C1 segment of cervical spinal cord (tissue), 14 donors: ENCODE data around the gene KCTD1.
"Not testable (repeated sequence)": the region's sequence is repeated elsewhere in the genome, so short reads cannot be mapped to it uniquely, and the experiment has no call there.

Source experiments
- DNase-seq, 14 donors: peaks; one replicate each; lab custom pipeline; 2025; lab: John Stamatoyannopoulos, UW

Gene KCTD1

GRCh38 chr18:26458526-26459232 lies 89.7 kb downstream of the KCTD1 start:
- DNase-seq, result no peak

- no peak for DNase-seq
These were observed 90.6 kb downstream of the KCTD1 start for GRCh38 chr18:26457611-26458353.

GRCh38 chr18:26457195-26457594 lies 91.2 kb downstream of the KCTD1 start:
- DNase-seq, result no peak

GRCh38 chr18:26456070-26456491 lies 92.3 kb downstream of the KCTD1 start:
- DNase-seq, result no peak

- no peak for DNase-seq
These were observed 92.7 kb downstream of the KCTD1 start for GRCh38 chr18:26455639-26456038.

GRCh38 chr18:26454616-26455015 lies 93.7 kb downstream of the KCTD1 start:
- no peak for DNase-seq

- no peak for DNase-seq
These were observed 94.2 kb downstream of the KCTD1 start for GRCh38 chr18:26454192-26454591.

GRCh38 chr18:26453386-26453901 lies 94.9 kb downstream of the KCTD1 start:
- no peak for DNase-seq

GRCh38 chr18:26450989-26451682 lies 97.2 kb downstream of the KCTD1 start:
- no peak for DNase-seq

- DNase-seq, result no peak
These were observed 99.6 kb downstream of the KCTD1 start for GRCh38 chr18:26448714-26449159.

GRCh38 chr18:26443853-26444252 lies 104.5 kb downstream of the KCTD1 start:
- no peak for DNase-seq

- no peak for DNase-seq
These were observed 106.2 kb downstream of the KCTD1 start for GRCh38 chr18:26442126-26442525.

- DNase-seq, result no peak
These were observed 107.7 kb downstream of the KCTD1 start for GRCh38 chr18:26440644-26441043.

GRCh38 chr18:26439537-26439936 lies 108.8 kb downstream of the KCTD1 start:
- no peak for DNase-seq

GRCh38 chr18:26438980-26439379 lies 109.4 kb downstream of the KCTD1 start:
- no peak for DNase-seq

GRCh38 chr18:26437634-26438033 lies 110.7 kb downstream of the KCTD1 start:
- DNase-seq, result not testable (repeated sequence)

GRCh38 chr18:26436176-26437051 lies 111.9 kb downstream of the KCTD1 start:
- DNase-seq, result no peak

GRCh38 chr18:26435415-26436095 lies 112.8 kb downstream of the KCTD1 start:
- DNase-seq, result no peak

- no peak for DNase-seq
These were observed 113.5 kb downstream of the KCTD1 start for GRCh38 chr18:26434887-26435286.

GRCh38 chr18:26432651-26433424 lies 115.5 kb downstream of the KCTD1 start:
- no peak for DNase-seq
